Retinal pigment epithelial cell (primary cell): ENCODE data around the gene FAM163B.

Experiments
- DNase-seq: peaks from one replicate; pipeline ENCODE4 v3.0.0-alpha.2; 2010; ENCODE audit warnings: low read depth
- H3K4me3 ChIP-seq: 2 replicates; pipeline ENCODE4 v1.5.1; 2011; ENCODE audit warnings: mild to moderate bottlenecking, low read length, control low read depth, moderate library complexity
- CTCF ChIP-seq: conservative IDR thresholded peaks from 2 replicates; pipeline ENCODE4 v1.5.1; 2011; ENCODE audit warnings: low read depth, low read length, control low read depth, inconsistent platforms

The FAM163B gene

GRCh38 chr9:133650026-133650425 lies 40.8 kb upstream of the FAM163B start:
- TF ChIP-seq CTCF = no peak
- DNase-seq = no peak
- no peak overlapping the region for H3K4me3 ChIP-seq

- DNase-seq = no peak
- no peak overlapping the region for H3K4me3 ChIP-seq
- TF ChIP-seq CTCF = no peak
Measured at GRCh38 chr9:133649194-133649593, 40.0 kb upstream of the FAM163B start.

- TF ChIP-seq CTCF = no peak
- no peak overlapping the region for H3K4me3 ChIP-seq
- DNase-seq = no peak
Measured at GRCh38 chr9:133647765-133648469, 38.7 kb upstream of the FAM163B start.

- no peak for DNase-seq
- no peak overlapping the region for H3K4me3 ChIP-seq
- TF ChIP-seq CTCF = no peak
Measured at GRCh38 chr9:133647148-133647547, 38.0 kb upstream of the FAM163B start.

GRCh38 chr9:133645021-133645765 lies 36.0 kb upstream of the FAM163B start:
- no peak for TF ChIP-seq CTCF
- no peak overlapping the region for H3K4me3 ChIP-seq
- DNase-seq = no peak

GRCh38 chr9:133643978-133644760 lies 35.0 kb upstream of the FAM163B start:
- no peak for TF ChIP-seq CTCF
- no peak overlapping the region for H3K4me3 ChIP-seq
- no peak for DNase-seq
